ENCODE data around the gene STRIP1.

Gene STRIP1

DNA sequence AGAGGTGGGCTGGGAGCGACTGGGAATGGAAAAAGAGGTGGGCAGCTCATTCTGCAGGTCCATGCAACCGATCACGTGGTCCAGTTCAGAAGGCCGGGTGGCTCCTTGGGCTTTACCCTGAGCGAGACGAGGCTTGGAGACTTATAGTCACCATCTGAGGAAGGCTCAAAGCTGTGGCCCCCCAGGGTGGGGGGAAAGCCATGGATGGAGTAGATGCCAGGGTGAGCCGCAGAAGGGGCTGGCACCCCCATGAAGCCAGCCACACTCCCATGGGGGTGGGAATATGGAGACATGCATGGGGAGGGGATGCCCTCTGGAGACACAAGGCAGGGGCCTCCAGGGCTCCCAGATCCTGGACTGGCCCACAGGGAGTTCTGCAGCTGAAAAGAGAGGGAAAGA lies 26.2 kb downstream of the STRIP1 start:
- no peak overlapping the region for H3K4me3 ChIP-seq (ENCODE audit: insufficient read depth, low read length, poor library complexity, severe bottlenecking)
- H3K27ac ChIP-seq (ENCODE audit: low read depth, low read length): no peak overlapping the region
- no peaks in the 10 kb centered on the region for H3K79me2 ChIP-seq (ENCODE audit: insufficient read depth, low read length)
- TF ChIP-seq EZH2phosphoT487 (conservative IDR thresholded peaks at IDR 0.05; ENCODE audit: low read length): no peak
- H4K20me1 ChIP-seq (ENCODE audit: low read depth, low read length): no peaks in the 10 kb centered on the region
- no peaks in the 10 kb centered on the region for H3F3A ChIP-seq (ENCODE audit: insufficient read depth)
- H3K9me3 ChIP-seq (ENCODE audit: insufficient read depth, low read length): no peaks in the 10 kb centered on the region
- H3K9ac ChIP-seq (ENCODE audit: low read length): no peak overlapping the region
- H3K27me3 ChIP-seq (ENCODE audit: low read length): no peaks in the 10 kb centered on the region
- H3K9me2 ChIP-seq (replicated peaks; ENCODE audit: insufficient read depth, low read length): no peaks in the 10 kb centered on the region
- no peak overlapping the region for H2AFZ ChIP-seq (ENCODE audit: low read depth, low read length, severe bottlenecking)
- no peak overlapping the region for H3K4me2 ChIP-seq (ENCODE audit: low read depth, low read length, poor library complexity, severe bottlenecking)
- no peaks in the 10 kb centered on the region for H3K36me3 ChIP-seq (ENCODE audit: low read length)

DNA sequence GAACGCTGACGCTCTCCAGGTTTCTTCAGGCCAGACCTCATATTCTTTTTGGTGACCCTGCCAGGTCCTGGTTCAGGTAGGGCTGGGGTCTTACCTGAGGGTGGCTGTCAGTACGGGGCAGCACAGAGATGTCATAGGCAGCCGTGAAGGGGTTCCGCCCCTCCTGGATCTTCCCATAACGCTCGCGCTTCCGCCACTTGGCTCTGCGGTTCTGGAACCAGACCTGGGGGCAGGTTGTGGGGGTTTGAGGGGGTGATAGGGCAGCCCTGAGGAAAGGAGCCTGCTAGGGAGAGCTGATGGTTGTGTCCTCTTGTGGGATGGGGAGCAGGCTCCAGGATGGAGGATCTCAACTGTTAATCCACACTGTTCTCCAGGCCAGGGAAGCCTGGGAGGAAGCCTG lies 26.9 kb downstream of the STRIP1 start:
- no peaks in the 10 kb centered on the region for H4K20me1 ChIP-seq (ENCODE audit: low read depth, low read length)
- H3K27ac ChIP-seq (ENCODE audit: low read depth, low read length): no peak overlapping the region
- no peaks in the 10 kb centered on the region for H3K79me2 ChIP-seq (ENCODE audit: insufficient read depth, low read length)
- H3K9me2 ChIP-seq (replicated peaks; ENCODE audit: insufficient read depth, low read length): no peaks in the 10 kb centered on the region
- no peak overlapping the region for H3K4me2 ChIP-seq (ENCODE audit: low read depth, low read length, poor library complexity, severe bottlenecking)
- no peaks in the 10 kb centered on the region for H3F3A ChIP-seq (ENCODE audit: insufficient read depth)
- no peaks in the 10 kb centered on the region for H3K36me3 ChIP-seq (ENCODE audit: low read length)
- no peak overlapping the region for H3K4me3 ChIP-seq (ENCODE audit: insufficient read depth, low read length, poor library complexity, severe bottlenecking)
- H3K9ac ChIP-seq (ENCODE audit: low read length): no peak overlapping the region
- H2AFZ ChIP-seq (ENCODE audit: low read depth, low read length, severe bottlenecking): no peak overlapping the region
- H3K27me3 ChIP-seq (ENCODE audit: low read length): no peaks in the 10 kb centered on the region
- TF ChIP-seq EZH2phosphoT487 (conservative IDR thresholded peaks at IDR 0.05; ENCODE audit: low read length): no peak
- TF ChIP-seq, protein P1, sequence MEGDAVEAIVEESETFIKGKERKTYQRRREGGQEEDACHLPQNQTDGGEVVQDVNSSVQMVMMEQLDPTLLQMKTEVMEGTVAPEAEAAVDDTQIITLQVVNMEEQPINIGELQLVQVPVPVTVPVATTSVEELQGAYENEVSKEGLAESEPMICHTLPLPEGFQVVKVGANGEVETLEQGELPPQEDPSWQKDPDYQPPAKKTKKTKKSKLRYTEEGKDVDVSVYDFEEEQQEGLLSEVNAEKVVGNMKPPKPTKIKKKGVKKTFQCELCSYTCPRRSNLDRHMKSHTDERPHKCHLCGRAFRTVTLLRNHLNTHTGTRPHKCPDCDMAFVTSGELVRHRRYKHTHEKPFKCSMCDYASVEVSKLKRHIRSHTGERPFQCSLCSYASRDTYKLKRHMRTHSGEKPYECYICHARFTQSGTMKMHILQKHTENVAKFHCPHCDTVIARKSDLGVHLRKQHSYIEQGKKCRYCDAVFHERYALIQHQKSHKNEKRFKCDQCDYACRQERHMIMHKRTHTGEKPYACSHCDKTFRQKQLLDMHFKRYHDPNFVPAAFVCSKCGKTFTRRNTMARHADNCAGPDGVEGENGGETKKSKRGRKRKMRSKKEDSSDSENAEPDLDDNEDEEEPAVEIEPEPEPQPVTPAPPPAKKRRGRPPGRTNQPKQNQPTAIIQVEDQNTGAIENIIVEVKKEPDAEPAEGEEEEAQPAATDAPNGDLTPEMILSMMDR (IDR thresholded peaks at IDR 0.05; ENCODE audit: insufficient read depth, low read length, poor library complexity, severe bottlenecking): no peak
- H3K9me3 ChIP-seq (ENCODE audit: insufficient read depth, low read length): no peaks in the 10 kb centered on the region

DNA sequence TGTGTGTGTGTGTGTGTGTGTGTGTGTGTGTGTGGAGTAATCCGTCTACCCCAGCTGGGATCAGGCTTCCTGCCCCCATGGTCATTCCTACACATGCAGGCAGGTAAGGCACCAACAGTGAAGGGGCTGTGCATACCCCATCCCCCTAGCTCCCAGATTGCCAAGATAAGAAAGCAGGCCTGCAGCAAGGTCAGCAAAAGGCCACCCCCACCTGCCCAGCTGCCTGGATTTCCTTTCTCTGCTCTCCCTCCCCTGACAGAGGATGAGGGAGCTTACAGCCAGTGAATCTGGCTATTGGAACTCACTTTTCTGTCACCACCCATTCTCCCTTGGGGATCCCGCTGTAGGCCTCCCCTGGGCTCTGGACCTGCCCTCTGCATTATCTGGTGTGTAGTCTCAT lies 28.2 kb downstream of the STRIP1 start:
- Histone ChIP-seq H2AFZ (ENCODE audit: low read depth, low read length, severe bottlenecking) (no peak overlapping the region), H4K20me1 (ENCODE audit: low read depth, low read length) (no peaks in the 10 kb centered on the region), H3K36me3 (ENCODE audit: low read length) (no peaks in the 10 kb centered on the region), H3F3A (ENCODE audit: insufficient read depth) (no peaks in the 10 kb centered on the region), H3K4me3 (ENCODE audit: insufficient read depth, low read length, poor library complexity, severe bottlenecking) (no peak overlapping the region), H3K9me3 (ENCODE audit: insufficient read depth, low read length) (no peaks in the 10 kb centered on the region), H3K9me2 (replicated peaks; ENCODE audit: insufficient read depth, low read length) (no peaks in the 10 kb centered on the region), H3K9ac (ENCODE audit: low read length) (no peak overlapping the region), H3K27me3 (ENCODE audit: low read length) (no peaks in the 10 kb centered on the region), H3K4me2 (ENCODE audit: low read depth, low read length, poor library complexity, severe bottlenecking) (no peak overlapping the region), H3K27ac (ENCODE audit: low read depth, low read length) (no peak overlapping the region), H3K79me2 (ENCODE audit: insufficient read depth, low read length) (no peaks in the 10 kb centered on the region)
- TF ChIP-seq, protein P1 (IDR thresholded peaks at IDR 0.05; ENCODE audit: insufficient read depth, low read length, poor library complexity, severe bottlenecking): no peak
- no peak for TF ChIP-seq EZH2phosphoT487 (conservative IDR thresholded peaks at IDR 0.05; ENCODE audit: low read length)

DNA sequence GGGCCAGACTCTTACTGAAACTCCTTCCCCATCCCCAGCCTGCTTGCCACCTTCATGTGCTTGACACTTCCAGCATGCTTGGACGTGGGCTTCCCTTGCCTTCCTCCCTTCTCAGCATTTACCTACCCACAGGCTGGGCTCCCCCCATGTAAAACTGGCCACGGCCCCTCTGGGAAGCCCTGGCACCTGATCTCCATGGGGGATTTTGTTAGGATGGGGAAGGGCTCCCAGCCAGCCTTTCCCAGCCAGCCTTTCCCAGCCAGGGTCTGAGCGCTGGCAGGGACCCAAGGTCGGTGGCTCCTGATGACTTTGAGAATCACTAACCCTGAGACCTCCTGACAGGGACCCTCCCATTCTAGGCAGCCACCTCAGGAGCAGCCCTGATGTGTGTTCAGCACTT lies 29.4 kb downstream of the STRIP1 start:
- H3K9ac ChIP-seq (ENCODE audit: low read length): no peak overlapping the region
- no peaks in the 10 kb centered on the region for H3K9me2 ChIP-seq (replicated peaks; ENCODE audit: insufficient read depth, low read length)
- H3K79me2 ChIP-seq (ENCODE audit: insufficient read depth, low read length): no peaks in the 10 kb centered on the region
- no peak overlapping the region for H3K4me2 ChIP-seq (ENCODE audit: low read depth, low read length, poor library complexity, severe bottlenecking)
- TF ChIP-seq, protein P1 (IDR thresholded peaks at IDR 0.05; ENCODE audit: insufficient read depth, low read length, poor library complexity, severe bottlenecking): no peak
- TF ChIP-seq EZH2phosphoT487 (conservative IDR thresholded peaks at IDR 0.05; ENCODE audit: low read length): no peak
- no peak overlapping the region for H3K4me3 ChIP-seq (ENCODE audit: insufficient read depth, low read length, poor library complexity, severe bottlenecking)
- no peaks in the 10 kb centered on the region for H3K36me3 ChIP-seq (ENCODE audit: low read length)
- H3F3A ChIP-seq (ENCODE audit: insufficient read depth): no peaks in the 10 kb centered on the region
- H3K27me3 ChIP-seq (ENCODE audit: low read length): no peaks in the 10 kb centered on the region
- no peak overlapping the region for H2AFZ ChIP-seq (ENCODE audit: low read depth, low read length, severe bottlenecking)
- no peaks in the 10 kb centered on the region for H3K9me3 ChIP-seq (ENCODE audit: insufficient read depth, low read length)
- no peak overlapping the region for H3K27ac ChIP-seq (ENCODE audit: low read depth, low read length)
- H4K20me1 ChIP-seq (ENCODE audit: low read depth, low read length): no peaks in the 10 kb centered on the region

All from SU-DHL-6 (cell line).